HEK293T (cell line): ENCODE data around the gene NARF.

Experiments
- BHLHE40 ChIP-seq: fragments of 450-650 bp; IDR thresholded peaks from 2 replicates; pipeline ENCODE4 v1.6.1; 2016; ENCODE audit warnings: mild to moderate bottlenecking, moderate library complexity, borderline replicate concordance
- CTBP1 ChIP-seq: fragments of 450-650 bp; IDR thresholded peaks from 2 replicates; pipeline ENCODE4 v1.6.1; 2016; ENCODE audit warnings: borderline replicate concordance
- FOXA1 ChIP-seq: fragments of 450-650 bp; IDR thresholded peaks from 2 replicates; pipeline ENCODE4 v1.6.1; 2016; ENCODE audit warnings: mild to moderate bottlenecking
- LEF1 ChIP-seq: fragments of 450-650 bp; IDR thresholded peaks from 2 replicates; pipeline ENCODE4 v1.6.1; 2017; ENCODE audit warnings: mild to moderate bottlenecking, borderline replicate concordance
- SP1 ChIP-seq: fragments of 450-650 bp; IDR thresholded peaks from 2 replicates; pipeline ENCODE4 v1.6.1; 2017
- SUZ12 ChIP-seq: fragments of 450-650 bp; IDR thresholded peaks from 2 replicates; pipeline ENCODE4 v1.6.1; 2016; ENCODE audit warnings: mild to moderate bottlenecking
- TF ChIP-seq, protein P1 (sequence below): fragments of 450-650 bp; IDR thresholded peaks from 2 replicates; pipeline ENCODE4 v1.6.1; 2016

DNA sequence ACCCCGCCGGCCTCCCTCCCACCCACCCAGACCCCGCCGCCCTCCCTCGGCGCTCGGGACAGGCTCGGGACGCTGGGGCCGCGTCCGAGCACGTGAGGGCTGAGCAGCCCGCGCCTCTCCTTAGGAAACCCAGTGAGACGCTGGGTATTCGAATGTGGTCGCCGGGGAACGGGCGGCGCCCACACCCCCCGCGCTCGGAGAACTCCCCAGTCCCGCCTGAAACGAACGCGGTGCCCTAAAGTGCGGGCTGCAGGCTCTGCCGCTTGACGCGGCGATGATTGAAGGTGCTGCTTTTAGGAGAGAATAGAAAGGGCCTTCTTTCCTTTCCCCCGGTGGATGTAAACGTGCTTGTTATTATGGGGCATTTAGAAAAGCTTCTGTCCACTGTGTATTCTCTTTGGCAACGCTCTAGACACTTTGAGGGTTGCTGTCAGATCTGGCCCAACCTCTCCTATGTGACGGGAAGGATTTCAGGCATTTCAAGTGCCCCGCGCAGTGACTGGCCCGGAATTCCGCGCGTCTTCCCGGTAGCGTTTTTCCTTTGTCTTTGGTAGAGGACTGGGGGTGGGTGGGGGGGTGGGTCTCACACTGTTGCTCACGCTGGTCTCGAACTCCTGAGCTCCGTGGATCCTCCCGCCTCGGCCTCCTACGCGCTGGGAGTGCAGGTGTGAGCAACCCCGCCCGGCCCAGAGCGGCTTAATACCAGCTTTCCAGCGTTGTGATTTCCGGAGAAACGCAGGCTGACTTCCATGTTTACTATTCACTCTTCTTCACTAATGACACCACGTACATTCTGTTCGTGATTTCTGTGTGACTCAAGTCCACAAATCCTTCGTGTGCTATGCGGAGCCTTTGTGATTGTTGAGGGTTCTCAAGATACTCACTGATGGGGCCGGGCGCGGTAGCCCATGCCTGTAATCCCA lies 39.2 kb downstream of the NARF start:
- TF ChIP-seq FOXA1 (no peak), BHLHE40 (no peak), LEF1 (no peak), SP1 (no peak), SUZ12 (no peak), CTBP1 (no peak)
- TF ChIP-seq, protein P1, sequence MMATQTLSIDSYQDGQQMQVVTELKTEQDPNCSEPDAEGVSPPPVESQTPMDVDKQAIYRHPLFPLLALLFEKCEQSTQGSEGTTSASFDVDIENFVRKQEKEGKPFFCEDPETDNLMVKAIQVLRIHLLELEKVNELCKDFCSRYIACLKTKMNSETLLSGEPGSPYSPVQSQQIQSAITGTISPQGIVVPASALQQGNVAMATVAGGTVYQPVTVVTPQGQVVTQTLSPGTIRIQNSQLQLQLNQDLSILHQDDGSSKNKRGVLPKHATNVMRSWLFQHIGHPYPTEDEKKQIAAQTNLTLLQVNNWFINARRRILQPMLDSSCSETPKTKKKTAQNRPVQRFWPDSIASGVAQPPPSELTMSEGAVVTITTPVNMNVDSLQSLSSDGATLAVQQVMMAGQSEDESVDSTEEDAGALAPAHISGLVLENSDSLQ = no peak
